HG02981 (cell line): ENCODE measurements around the gene DALRD3.

Experiments used
- ATAC-seq: cut with Tn5 transposase; IDR thresholded peaks from one replicate; pipeline ENCODE4 v1.9.1; 2021; ENCODE audit warnings: mild to moderate bottlenecking, moderate library complexity; ENCODE audit not compliant: unreplicated experiment

The DALRD3 gene

GRCh38 chr3:49017971-49018706, at the start of gene DALRD3:
Gene DALRD3 (minus strand): TSS chr3:49018580. CDS start chr3:49018564, 16 bp downstream.
- no peak for ATAC-seq

- ATAC-seq, result no peak
Measured at GRCh38 chr3:49058011-49058410, 39.6 kb upstream of the DALRD3 start.

- no peak for ATAC-seq
Measured at GRCh38 chr3:49057268-49057667, 38.9 kb upstream of the DALRD3 start.

GRCh38 chr3:49054344-49054862, 36.0 kb upstream of the DALRD3 start:
- no peak for ATAC-seq

GRCh38 chr3:49053543-49053942, 35.2 kb upstream of the DALRD3 start:
- no peak for ATAC-seq

- no peak for ATAC-seq
Measured at GRCh38 chr3:49035281-49035680, 16.9 kb upstream of the DALRD3 start.

GRCh38 chr3:49034650-49035049, 16.3 kb upstream of the DALRD3 start:
- ATAC-seq, result no peak

- ATAC-seq, result no peak
Measured at GRCh38 chr3:49032646-49033304, 14.4 kb upstream of the DALRD3 start.

- ATAC-seq, result no peak
Measured at GRCh38 chr3:49030321-49030720, 11.9 kb upstream of the DALRD3 start.

- no peak for ATAC-seq
Measured at GRCh38 chr3:49029563-49029884, 11.1 kb upstream of the DALRD3 start.

GRCh38 chr3:49028673-49029562, 10.5 kb upstream of the DALRD3 start, which contains the start of gene IMPDH2:
Gene IMPDH2 (minus strand): TSS chr3:49029398. CDS start chr3:49029350, 48 bp downstream.
- ATAC-seq, result peak; percentile 88

- ATAC-seq, result no peak
Measured at GRCh38 chr3:49028298-49028672, 9.9 kb upstream of the DALRD3 start.

- no peak for ATAC-seq
Measured at GRCh38 chr3:49027634-49028033, 9.3 kb upstream of the DALRD3 start.

- ATAC-seq, result no peak
Measured at GRCh38 chr3:49026536-49026935, 8.2 kb upstream of the DALRD3 start.

GRCh38 chr3:49025793-49026520, 7.6 kb upstream of the DALRD3 start:
- ATAC-seq, result no peak

GRCh38 chr3:49025005-49025792, 6.8 kb upstream of the DALRD3 start:
- no peak for ATAC-seq

GRCh38 chr3:49024449-49024848, 6.1 kb upstream of the DALRD3 start:
- no peak for ATAC-seq

- ATAC-seq, result no peak
Measured at GRCh38 chr3:49023775-49024174, 5.4 kb upstream of the DALRD3 start.

- ATAC-seq, result no peak
Measured at GRCh38 chr3:49022688-49023171, 4.3 kb upstream of the DALRD3 start.
